GM21576 (cell line): ENCODE measurements around the gene ZNF547.
"Not testable (repeated sequence)": the region's sequence is repeated elsewhere in the genome, so short reads cannot be mapped to it uniquely, and the experiment has no call there.

ENCODE experiments used
- ATAC-seq: cut with Tn5 transposase; IDR thresholded peaks from one replicate; pipeline ENCODE4 v1.9.1; 2021; ENCODE audit warnings: mild to moderate bottlenecking, moderate library complexity; ENCODE audit not compliant: unreplicated experiment

The ZNF547 gene

DNA sequence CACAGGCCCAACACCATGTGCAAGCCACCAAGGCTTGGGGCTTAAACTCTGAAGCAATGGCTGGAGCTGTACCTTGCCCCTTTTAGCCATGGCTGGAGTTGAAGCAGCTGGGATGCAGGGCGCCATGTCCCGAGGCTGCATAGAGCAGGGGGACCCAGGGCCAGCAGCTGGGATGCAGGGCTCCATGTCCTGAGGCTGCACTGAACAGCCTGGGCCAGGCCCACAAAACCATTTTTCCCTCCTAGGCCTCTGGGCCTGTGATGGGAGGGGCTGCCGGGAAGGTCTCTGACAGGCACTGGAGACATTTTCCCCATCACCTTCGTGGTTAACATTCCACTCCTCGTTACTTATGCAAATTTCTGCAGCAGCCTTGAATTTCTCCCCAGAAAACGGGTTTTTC, 10.8 kb downstream of the ZNF547 start:
- ATAC-seq = no peak

- ATAC-seq = not testable (repeated sequence)
Observed at GRCh38 chr19:57374647-57375046, 11.3 kb downstream of the ZNF547 start.

GRCh38 chr19:57376151-57376550, 12.8 kb downstream of the ZNF547 start:
- no peak for ATAC-seq

GRCh38 chr19:57377498-57378146, 14.3 kb downstream of the ZNF547 start:
- no peak for ATAC-seq

DNA sequence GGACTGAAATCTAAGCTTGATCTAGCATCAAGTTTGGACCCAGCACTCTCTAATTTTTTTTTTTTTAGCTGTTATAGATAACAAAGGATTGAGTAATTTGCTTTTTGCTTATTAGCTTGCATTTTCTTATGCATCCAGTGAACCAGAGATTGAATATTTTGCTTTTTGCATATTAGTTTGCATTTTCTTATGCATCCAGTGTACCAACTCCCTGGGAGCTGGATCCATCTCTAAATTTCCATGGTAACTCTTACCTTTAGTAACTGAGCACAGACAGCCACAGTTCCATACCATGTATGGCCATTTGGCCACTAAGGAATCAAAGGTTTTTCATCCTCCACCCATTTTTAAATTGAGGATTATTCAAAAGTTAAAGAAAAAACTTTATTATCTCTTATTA, 17.6 kb downstream of the ZNF547 start:
- no peak for ATAC-seq

DNA sequence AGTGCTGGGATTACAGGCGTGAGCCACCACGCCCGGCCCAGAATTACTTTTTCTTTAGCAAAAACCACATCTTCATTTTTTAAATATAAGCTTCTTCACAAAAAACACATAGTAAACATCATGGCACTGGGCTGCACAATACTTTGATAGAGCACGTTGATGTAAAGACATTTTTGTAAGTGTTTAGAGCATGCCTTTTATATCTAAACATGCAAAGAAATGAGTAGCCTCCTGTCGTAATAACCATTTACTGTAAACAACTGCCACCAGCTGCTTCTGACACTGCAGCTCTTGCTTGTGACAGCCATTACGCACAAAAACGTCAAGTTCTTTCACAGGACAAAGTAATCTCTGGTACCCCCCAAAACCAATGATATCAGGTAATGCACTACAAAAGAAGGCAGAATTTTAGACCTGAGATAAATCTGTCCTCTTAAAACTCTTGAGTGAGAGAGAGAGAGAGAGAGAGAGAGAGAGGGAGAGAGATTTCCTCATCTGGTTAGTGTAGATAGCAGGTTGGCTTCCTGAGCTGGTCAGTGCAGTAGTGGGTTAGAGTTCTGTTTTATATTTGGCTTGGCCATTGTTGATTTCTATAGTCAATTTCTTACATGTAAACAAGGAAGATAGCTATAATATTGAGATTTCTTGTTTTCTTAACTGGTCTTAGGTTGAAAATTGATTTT, 19.6 kb downstream of the ZNF547 start:
- ATAC-seq = no peak

- ATAC-seq = no peak
Observed at GRCh38 chr19:57389194-57389729, 25.9 kb downstream of the ZNF547 start.

GRCh38 chr19:57389730-57390598, 26.6 kb downstream of the ZNF547 start, which contains the start of gene ZNF548:
Gene ZNF548, plus strand, starts transcription at chr19:57389854. Its CDS starts 246 bp downstream, at chr19:57390100.
- ATAC-seq = peak; percentile 96

- ATAC-seq = no peak
Observed at GRCh38 chr19:57395710-57396109, 32.4 kb downstream of the ZNF547 start.

DNA sequence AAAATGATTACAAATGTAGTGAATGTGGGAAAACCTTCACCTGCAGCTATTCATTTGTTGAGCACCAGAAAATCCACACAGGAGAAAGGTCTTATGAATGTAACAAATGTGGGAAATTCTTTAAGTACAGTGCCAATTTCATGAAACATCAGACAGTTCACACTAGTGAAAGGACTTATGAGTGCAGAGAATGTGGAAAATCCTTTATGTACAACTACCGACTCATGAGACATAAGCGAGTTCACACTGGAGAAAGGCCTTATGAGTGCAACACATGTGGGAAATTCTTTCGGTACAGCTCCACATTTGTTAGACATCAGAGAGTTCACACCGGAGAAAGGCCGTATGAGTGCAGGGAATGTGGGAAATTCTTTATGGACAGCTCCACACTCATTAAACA, 35.5 kb downstream of the ZNF547 start:
- ATAC-seq = no peak

DNA sequence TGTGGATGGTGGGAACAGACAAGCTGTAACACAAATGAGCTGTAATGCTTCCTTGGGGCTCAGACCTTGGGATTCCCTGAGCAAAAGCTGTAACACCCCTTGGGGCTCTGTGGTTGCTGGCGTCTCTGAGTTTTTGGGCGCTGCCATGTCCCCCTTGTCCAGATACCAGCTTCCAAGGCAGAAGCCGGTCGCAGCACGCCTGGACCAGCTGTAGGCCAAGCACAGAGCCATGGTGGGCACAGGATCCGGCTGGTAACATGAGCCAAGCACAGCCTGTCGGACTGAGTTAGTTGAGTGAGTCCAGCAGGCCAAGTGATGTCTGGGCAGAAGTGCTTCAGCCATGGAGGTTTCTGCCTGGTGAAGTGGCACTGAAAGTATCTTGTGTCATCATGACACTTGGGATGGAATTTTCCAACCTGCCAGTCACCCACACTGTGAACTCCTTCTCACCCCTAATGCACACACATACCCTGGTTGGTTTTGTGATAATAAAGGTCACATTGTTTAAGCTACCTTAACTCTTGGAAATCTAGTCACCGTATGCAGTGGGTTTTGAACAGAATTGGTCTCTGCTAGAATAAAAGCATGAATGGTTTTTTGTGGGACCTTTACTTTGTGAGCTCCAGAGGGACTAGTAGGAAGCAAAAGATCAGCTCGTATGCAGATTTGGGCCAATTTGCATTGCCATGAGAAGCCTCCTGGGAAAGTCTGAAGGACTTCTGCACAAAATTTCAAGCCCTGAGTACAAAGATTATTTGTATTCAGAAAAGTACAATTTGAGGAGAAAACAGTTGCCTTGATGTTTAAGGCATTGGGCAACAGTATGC, 40.6 kb downstream of the ZNF547 start:
- ATAC-seq = no peak

DNA sequence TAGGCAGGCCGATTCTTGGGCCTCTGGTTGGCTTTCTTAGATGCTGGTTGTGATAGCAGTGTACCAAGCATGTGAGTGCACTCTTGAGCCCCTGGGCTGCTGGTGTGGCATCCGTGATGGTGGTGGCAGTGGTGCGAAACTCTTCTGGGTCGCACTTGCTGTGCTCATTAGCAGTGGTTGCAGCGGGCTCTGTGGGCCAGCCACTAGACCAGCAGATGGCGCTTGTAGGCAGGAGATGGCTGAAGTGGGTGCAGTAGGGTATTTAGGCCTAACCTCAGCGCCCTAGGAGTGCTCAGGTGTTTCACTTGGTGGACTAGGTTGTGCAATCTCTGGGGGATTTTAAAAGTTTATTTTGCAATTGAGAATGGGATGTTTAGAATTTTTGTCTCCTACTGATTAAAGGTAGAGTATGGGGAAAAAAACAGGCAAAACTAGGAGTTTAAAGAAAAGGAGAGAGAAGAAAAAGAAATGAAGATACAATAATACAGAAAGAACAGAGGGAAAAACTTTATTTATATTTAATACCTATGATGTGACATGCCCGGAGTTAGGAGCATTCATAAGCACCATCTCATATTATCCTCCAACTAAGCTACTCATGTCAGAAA, 43.3 kb downstream of the ZNF547 start:
- peak; percentile 42 for ATAC-seq

- peak; percentile 96 for ATAC-seq
Observed at GRCh38 chr19:57410877-57411671, 47.7 kb downstream of the ZNF547 start, which contains the start of gene ZNF17. Gene ZNF17, plus strand, starts transcription at chr19:57411161. Its CDS starts 2,455 bp downstream, at chr19:57413616.

DNA sequence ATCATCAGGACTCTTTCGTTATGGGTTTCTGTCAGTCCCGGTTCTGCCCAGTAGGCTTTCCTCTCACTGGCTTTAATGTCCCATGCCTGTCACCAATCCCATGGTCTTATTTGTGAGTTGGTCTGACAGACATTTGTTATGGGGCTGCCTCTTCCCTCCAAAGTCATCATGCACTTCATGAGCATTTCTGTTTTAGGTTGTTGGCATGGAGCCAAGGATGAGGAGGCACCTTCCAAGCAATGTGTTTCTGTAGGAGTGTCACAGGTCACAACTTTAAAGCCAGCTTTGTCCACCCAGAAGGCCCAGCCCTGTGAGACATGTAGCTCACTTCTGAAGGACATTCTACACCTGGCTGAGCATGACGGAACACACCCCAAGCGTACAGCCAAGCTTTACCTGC, 56.1 kb downstream of the ZNF547 start:
- no peak for ATAC-seq

DNA sequence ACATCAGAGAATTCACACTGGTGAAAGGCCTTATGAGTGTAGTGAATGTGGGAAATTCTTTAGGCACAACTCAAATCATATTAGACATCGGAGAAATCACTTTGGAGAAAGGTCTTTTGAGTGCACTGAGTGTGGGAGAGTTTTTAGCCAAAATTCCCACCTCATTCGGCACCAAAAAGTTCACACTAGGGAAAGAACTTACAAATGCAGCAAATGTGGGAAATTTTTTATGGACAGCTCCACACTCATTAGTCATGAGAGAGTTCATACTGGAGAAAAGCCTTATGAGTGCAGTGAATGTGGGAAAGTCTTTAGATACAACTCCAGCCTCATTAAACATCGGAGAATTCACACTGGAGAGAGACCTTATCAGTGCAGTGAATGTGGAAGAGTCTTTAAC, 57.7 kb downstream of the ZNF547 start:
- ATAC-seq = no peak
